Measurements from ENCODE around the gene FBXO27. TPM values are rescaled to one million over a fixed set of nuclear protein-coding genes. Genes with fewer than 3 reads are reported as not detected.
A peak's percentile ranks its signal among the peaks of the same experiment; 100 is the strongest.

Gene FBXO27
- total and polyA plus RNA-seq, 4 donors: 2.1 to 5.0 (median 3.7) TPM

GRCh38 chr19:39067104-39067503 lies 34.8 kb upstream of the FBXO27 start:
- TF ChIP-seq HNF4A (conservative IDR thresholded peaks at IDR 0.05): peak; percentile 12 to 15
- TF ChIP-seq EGR1 (IDR thresholded peaks at IDR 0.05; ENCODE audit: low read depth in 2 of 2): no peak
- WGBS: 46% methylated on average over 4 of the region's 4 CpGs
- no peaks in the 10 kb centered on the region for H3K27me3 ChIP-seq (ENCODE audit: control insufficient read depth in 4 of 4, insufficient read depth in 4 of 4, low read length in 3 of 4)
- no peak overlapping the region for H3K27ac ChIP-seq (ENCODE audit: low read depth in 1 of 2, low read length in 2 of 2)
- H3K36me3 ChIP-seq (ENCODE audit: control insufficient read depth in 4 of 4, insufficient read depth in 3 of 4, low read depth in 1 of 4, low read length in 3 of 4): no peaks in the 10 kb centered on the region
- no peak overlapping the region for H3K4me3 ChIP-seq (ENCODE audit: low read depth in 1 of 3, low read length in 3 of 3)
- H3K9ac ChIP-seq (ENCODE audit: low read depth in 1 of 2, low read length in 2 of 2): no peak overlapping the region
- DNase-seq (ENCODE audit: low spot score): no peak
- H3K4me1 ChIP-seq (ENCODE audit: control insufficient read depth in 4 of 4, insufficient read depth in 4 of 4, low read length in 3 of 4): no peaks in the 10 kb centered on the region
- no peaks in the 10 kb centered on the region for H3K9me3 ChIP-seq (ENCODE audit: control insufficient read depth in 4 of 4, low read length in 3 of 4)

DNA sequence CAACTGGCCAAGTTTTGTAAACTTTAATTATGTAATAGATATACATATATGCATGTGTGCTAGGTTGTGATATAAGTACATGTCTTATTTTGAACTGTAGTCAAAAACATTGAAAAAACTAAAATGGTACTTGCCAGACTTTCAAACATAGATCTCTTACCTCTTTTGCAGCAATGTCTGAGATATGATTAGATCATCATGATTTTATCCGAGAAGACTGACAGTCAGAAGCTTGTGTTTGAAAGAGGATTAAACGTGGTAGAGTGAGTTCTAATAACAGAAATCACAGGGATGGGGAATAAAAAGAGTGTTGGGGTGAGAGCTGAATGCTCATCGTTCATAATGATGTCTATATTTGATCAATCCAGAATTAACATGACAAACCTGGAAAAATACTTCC lies 33.6 kb upstream of the FBXO27 start:
- Histone ChIP-seq H3K4me3 (ENCODE audit: low read depth in 1 of 3, low read length in 3 of 3) (no peak overlapping the region), H3K27ac (ENCODE audit: low read depth in 1 of 2, low read length in 2 of 2) (no peak overlapping the region), H3K4me1 (ENCODE audit: control insufficient read depth in 4 of 4, insufficient read depth in 4 of 4, low read length in 3 of 4) (no peaks in the 10 kb centered on the region), H3K36me3 (ENCODE audit: control insufficient read depth in 4 of 4, insufficient read depth in 3 of 4, low read depth in 1 of 4, low read length in 3 of 4) (no peaks in the 10 kb centered on the region), H3K9me3 (ENCODE audit: control insufficient read depth in 4 of 4, low read length in 3 of 4) (no peaks in the 10 kb centered on the region), H3K9ac (ENCODE audit: low read depth in 1 of 2, low read length in 2 of 2) (no peak overlapping the region), H3K27me3 (ENCODE audit: control insufficient read depth in 4 of 4, insufficient read depth in 4 of 4, low read length in 3 of 4) (no peaks in the 10 kb centered on the region)
- whole genome bisulfite sequencing: 85% methylated on average over 3 of the region's 3 CpGs
- no peak for TF ChIP-seq YY1 (IDR thresholded peaks at IDR 0.05)
- TF ChIP-seq EGR1 (IDR thresholded peaks at IDR 0.05; ENCODE audit: low read depth in 2 of 2): no peak
- no peak for TF ChIP-seq HNF4G (IDR thresholded peaks at IDR 0.05)
- TF ChIP-seq NR2F2 (IDR thresholded peaks at IDR 0.05): no peak
- no peak for TF ChIP-seq GABPA (IDR thresholded peaks at IDR 0.05 in 1 of 2, conservative IDR thresholded peaks at IDR 0.05 in 1 of 2)
- no peak for TF ChIP-seq HNF4A (conservative IDR thresholded peaks at IDR 0.05)
- no peak for TF ChIP-seq CTCF (IDR thresholded peaks at IDR 0.05; ENCODE audit: low read depth, low read length, missing input control)
- TF ChIP-seq FOXA2 (IDR thresholded peaks at IDR 0.05): no peak
- TF ChIP-seq ATF3 (IDR thresholded peaks at IDR 0.05): no peak
- TF ChIP-seq, protein P1, sequence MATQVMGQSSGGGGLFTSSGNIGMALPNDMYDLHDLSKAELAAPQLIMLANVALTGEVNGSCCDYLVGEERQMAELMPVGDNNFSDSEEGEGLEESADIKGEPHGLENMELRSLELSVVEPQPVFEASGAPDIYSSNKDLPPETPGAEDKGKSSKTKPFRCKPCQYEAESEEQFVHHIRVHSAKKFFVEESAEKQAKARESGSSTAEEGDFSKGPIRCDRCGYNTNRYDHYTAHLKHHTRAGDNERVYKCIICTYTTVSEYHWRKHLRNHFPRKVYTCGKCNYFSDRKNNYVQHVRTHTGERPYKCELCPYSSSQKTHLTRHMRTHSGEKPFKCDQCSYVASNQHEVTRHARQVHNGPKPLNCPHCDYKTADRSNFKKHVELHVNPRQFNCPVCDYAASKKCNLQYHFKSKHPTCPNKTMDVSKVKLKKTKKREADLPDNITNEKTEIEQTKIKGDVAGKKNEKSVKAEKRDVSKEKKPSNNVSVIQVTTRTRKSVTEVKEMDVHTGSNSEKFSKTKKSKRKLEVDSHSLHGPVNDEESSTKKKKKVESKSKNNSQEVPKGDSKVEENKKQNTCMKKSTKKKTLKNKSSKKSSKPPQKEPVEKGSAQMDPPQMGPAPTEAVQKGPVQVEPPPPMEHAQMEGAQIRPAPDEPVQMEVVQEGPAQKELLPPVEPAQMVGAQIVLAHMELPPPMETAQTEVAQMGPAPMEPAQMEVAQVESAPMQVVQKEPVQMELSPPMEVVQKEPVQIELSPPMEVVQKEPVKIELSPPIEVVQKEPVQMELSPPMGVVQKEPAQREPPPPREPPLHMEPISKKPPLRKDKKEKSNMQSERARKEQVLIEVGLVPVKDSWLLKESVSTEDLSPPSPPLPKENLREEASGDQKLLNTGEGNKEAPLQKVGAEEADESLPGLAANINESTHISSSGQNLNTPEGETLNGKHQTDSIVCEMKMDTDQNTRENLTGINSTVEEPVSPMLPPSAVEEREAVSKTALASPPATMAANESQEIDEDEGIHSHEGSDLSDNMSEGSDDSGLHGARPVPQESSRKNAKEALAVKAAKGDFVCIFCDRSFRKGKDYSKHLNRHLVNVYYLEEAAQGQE (IDR thresholded peaks at IDR 0.05): no peak
- no peak for TF ChIP-seq FOXA1 (IDR thresholded peaks at IDR 0.05)
- TF ChIP-seq RAD21 (IDR thresholded peaks at IDR 0.05): no peak
- TF ChIP-seq, protein P2, sequence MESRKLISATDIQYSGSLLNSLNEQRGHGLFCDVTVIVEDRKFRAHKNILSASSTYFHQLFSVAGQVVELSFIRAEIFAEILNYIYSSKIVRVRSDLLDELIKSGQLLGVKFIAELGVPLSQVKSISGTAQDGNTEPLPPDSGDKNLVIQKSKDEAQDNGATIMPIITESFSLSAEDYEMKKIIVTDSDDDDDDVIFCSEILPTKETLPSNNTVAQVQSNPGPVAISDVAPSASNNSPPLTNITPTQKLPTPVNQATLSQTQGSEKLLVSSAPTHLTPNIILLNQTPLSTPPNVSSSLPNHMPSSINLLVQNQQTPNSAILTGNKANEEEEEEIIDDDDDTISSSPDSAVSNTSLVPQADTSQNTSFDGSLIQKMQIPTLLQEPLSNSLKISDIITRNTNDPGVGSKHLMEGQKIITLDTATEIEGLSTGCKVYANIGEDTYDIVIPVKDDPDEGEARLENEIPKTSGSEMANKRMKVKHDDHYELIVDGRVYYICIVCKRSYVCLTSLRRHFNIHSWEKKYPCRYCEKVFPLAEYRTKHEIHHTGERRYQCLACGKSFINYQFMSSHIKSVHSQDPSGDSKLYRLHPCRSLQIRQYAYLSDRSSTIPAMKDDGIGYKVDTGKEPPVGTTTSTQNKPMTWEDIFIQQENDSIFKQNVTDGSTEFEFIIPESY (IDR thresholded peaks at IDR 0.05): no peak
- TF ChIP-seq JUND (IDR thresholded peaks at IDR 0.05): no peak
- no peak for TF ChIP-seq SP1 (IDR thresholded peaks at IDR 0.05)
- TF ChIP-seq MAX (IDR thresholded peaks at IDR 0.05): no peak
- TF ChIP-seq RXRA (IDR thresholded peaks at IDR 0.05): no peak
- no peak for DNase-seq (ENCODE audit: low spot score)
